Immature natural killer cell (primary cell): Measurements from ENCODE around the gene ANKRD1. TPM values are rescaled to one million over a fixed set of nuclear protein-coding genes. Genes with fewer than 3 reads are reported as not detected.

Experiments
- DNase-seq, 3 donors: peaks; one replicate each; pipeline ENCODE4 v3.0.0; 2022; ENCODE audit warnings: mixed read lengths in 1 of 3
- H3K27ac Mint-ChIP-seq, 6 donors: one replicate each; pipeline ENCODE4 v1.8.0; 2020; ENCODE audit warnings: mixed read lengths in 6 of 6, mild to moderate bottlenecking in 5 of 6, inconsistent platforms in 4 of 6, moderate library complexity in 3 of 6
- H3K27me3 Mint-ChIP-seq, 3 donors: one replicate each; pipeline ENCODE4 v1.8.0; 2020 to 2021; ENCODE audit warnings: low read depth in 3 of 3, mild to moderate bottlenecking in 3 of 3, mixed read lengths in 3 of 3, moderate library complexity in 3 of 3, inconsistent platforms in 1 of 3
- H3K36me3 Mint-ChIP-seq, 3 donors: one replicate each; pipeline ENCODE4 v1.8.0; 2020; ENCODE audit warnings: mixed read lengths in 3 of 3, inconsistent platforms in 2 of 3, mild to moderate bottlenecking in 2 of 3
- H3K4me1 Mint-ChIP-seq, 2 donors: one replicate each; pipeline ENCODE4 v1.8.0; 2020; ENCODE audit warnings: inconsistent platforms in 2 of 2, mild to moderate bottlenecking in 2 of 2, mixed read lengths in 2 of 2, moderate library complexity in 1 of 2
- H3K4me3 Mint-ChIP-seq, 5 donors: one replicate each; pipeline ENCODE4 v1.8.0; 2020; ENCODE audit warnings: mild to moderate bottlenecking in 5 of 5, mixed read lengths in 5 of 5, inconsistent platforms in 3 of 5, moderate library complexity in 3 of 5
- H3K9me3 Mint-ChIP-seq, 6 donors: one replicate each; pipeline ENCODE4 v1.8.0; 2020; ENCODE audit warnings: mild to moderate bottlenecking in 6 of 6, mixed read lengths in 6 of 6, inconsistent platforms in 4 of 6, moderate library complexity in 3 of 6
- polyA plus RNA-seq, 3 donors: library from polyadenylated mRNA; unstranded; fragments of 300-500 nt; fragmentation: Illumina TruSeq; gene quantifications; one replicate each; pipeline ENCODE4 v1.2.3, GENCODE V29; 2021

Gene ANKRD1
- not detected for polyA plus RNA-seq

GRCh38 chr10:90920986-90921666 lies at the start of gene ANKRD1:
Gene ANKRD1 (minus strand): TSS chr10:90921087. CDS start chr10:90921027, 60 bp downstream.
- H3K9me3 Mint-ChIP-seq, result no peaks in the 10 kb centered on the region
- H3K27me3 Mint-ChIP-seq, result peaks cover 3 to 12% (median 3%) of the 10 kb centered on the region in 3 donors
- no peaks in the 10 kb centered on the region for H3K4me1 Mint-ChIP-seq
- DNase-seq, result no peak
- H3K4me3 Mint-ChIP-seq, result no peak within 1 kb of the TSS
- H3K36me3 Mint-ChIP-seq, result no peaks in the 10 kb centered on the region
- no peak within 1 kb of the TSS for H3K27ac Mint-ChIP-seq

DNA sequence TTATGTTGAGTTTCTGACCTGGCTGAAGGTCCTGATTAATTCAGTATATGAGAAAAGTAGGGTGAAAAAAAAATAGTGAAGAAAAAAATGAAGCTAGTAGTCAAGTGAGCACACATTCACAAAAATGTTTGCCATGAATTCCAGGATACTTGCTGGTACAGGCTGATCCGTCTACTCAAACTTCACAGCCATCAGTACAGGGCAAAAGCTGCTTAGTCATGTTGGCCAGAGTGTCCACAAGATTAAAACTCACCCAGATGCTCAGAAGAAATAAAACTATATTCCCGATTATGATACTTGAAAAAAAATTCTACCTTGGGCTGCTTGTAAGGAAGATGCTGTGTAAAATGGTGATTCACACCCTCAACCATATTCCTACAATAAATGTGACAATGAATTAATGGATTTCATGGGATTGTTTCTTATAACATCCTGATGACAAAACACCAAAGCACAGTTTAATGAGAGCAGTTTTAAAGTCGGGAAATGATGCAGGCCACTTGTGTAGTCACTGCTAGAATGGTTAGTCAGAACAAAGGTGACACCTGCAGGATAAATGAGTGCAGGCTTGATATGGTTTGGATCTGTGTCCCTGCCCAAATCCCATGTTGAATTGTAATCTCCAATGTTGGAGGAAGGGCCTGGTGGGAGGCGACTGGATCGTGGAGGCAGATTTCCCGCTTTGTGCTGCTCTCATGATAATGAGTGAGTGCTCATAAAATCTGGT lies 49.2 kb upstream of the ANKRD1 start:
- Mint-ChIP-seq H3K9me3 (peaks cover 0 to 2% (median 0%) of the 10 kb centered on the region in 6 donors), H3K36me3 (no peaks in the 10 kb centered on the region), H3K4me3 (no peak overlapping the region), H3K27ac (no peak overlapping the region), H3K27me3 (peaks cover 3 to 10% (median 5%) of the 10 kb centered on the region in 3 donors), H3K4me1 (no peaks in the 10 kb centered on the region)
- DNase-seq, result no peak

- no peak overlapping the region for H3K27ac Mint-ChIP-seq
- peaks cover 0 to 2% (median 0%) of the 10 kb centered on the region in 6 donors for H3K9me3 Mint-ChIP-seq
- H3K4me1 Mint-ChIP-seq, result no peaks in the 10 kb centered on the region
- no peak for DNase-seq
- peaks cover 3 to 10% (median 5%) of the 10 kb centered on the region in 3 donors for H3K27me3 Mint-ChIP-seq
- no peak overlapping the region for H3K4me3 Mint-ChIP-seq
- no peaks in the 10 kb centered on the region for H3K36me3 Mint-ChIP-seq
Observed at GRCh38 chr10:90969121-90969534, 48.2 kb upstream of the ANKRD1 start.

DNA sequence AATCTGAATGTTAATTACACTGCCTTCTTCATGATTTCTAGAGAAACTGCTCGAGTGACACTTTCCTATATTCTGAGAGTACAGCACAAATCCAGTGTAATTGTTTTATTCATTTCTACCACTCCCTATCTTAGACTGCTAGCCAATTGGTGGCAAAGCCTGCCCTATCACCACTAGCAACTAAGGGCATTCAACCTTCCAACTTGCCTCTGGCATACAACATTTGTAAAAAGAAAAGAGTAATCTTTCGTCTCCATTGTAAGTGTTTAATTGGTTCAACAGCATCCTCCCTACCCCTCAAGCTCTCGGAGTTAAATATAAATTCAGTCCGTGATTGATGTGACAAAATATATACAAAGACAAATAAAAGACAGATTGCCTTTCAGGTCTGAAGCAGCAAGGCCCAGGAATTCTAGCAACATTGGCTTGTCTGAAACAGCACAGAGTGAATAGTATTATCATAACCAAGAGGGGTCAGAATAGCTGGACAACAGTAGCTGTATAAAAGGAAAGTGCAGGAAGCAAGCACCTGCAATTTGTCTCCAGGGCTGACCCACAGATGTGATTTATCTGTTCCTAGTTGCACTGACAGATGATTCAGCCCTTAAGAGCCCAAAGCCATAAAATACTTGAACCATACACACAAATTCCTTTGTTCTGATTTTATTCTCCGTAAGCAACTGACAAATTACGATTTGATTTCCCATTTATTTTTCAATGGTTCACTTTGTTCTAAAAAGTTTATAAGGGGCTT lies 47.6 kb upstream of the ANKRD1 start:
- no peak overlapping the region for H3K27ac Mint-ChIP-seq
- peaks cover 3 to 10% (median 5%) of the 10 kb centered on the region in 3 donors for H3K27me3 Mint-ChIP-seq
- no peak for DNase-seq
- no peak overlapping the region for H3K4me3 Mint-ChIP-seq
- peaks cover 0 to 3% (median 0%) of the 10 kb centered on the region in 6 donors for H3K9me3 Mint-ChIP-seq
- H3K36me3 Mint-ChIP-seq, result no peaks in the 10 kb centered on the region
- no peaks in the 10 kb centered on the region for H3K4me1 Mint-ChIP-seq

- Mint-ChIP-seq H3K4me1 (no peaks in the 10 kb centered on the region), H3K27me3 (peaks cover 2 to 12% (median 5%) of the 10 kb centered on the region in 3 donors), H3K36me3 (no peaks in the 10 kb centered on the region), H3K27ac (no peak overlapping the region), H3K9me3 (peaks cover 0 to 2% (median 0%) of the 10 kb centered on the region in 6 donors), H3K4me3 (no peak overlapping the region)
- DNase-seq, result no peak
Observed at GRCh38 chr10:90967865-90968264, 47.0 kb upstream of the ANKRD1 start.

GRCh38 chr10:90966146-90966545 lies 45.3 kb upstream of the ANKRD1 start:
- Mint-ChIP-seq H3K27me3 (peaks cover 4 to 12% (median 5%) of the 10 kb centered on the region in 3 donors), H3K27ac (no peak overlapping the region), H3K36me3 (no peaks in the 10 kb centered on the region), H3K4me1 (no peaks in the 10 kb centered on the region), H3K9me3 (peaks cover 0 to 2% (median 0%) of the 10 kb centered on the region in 6 donors), H3K4me3 (no peak overlapping the region)
- DNase-seq, result no peak

GRCh38 chr10:90965720-90966119 lies 44.8 kb upstream of the ANKRD1 start:
- no peak overlapping the region for H3K27ac Mint-ChIP-seq
- H3K4me1 Mint-ChIP-seq, result no peaks in the 10 kb centered on the region
- H3K4me3 Mint-ChIP-seq, result no peak overlapping the region
- H3K36me3 Mint-ChIP-seq, result no peaks in the 10 kb centered on the region
- peaks cover 5 to 9% (median 5%) of the 10 kb centered on the region in 3 donors for H3K27me3 Mint-ChIP-seq
- H3K9me3 Mint-ChIP-seq, result peaks cover 0 to 2% (median 0%) of the 10 kb centered on the region in 6 donors
- DNase-seq, result no peak

DNA sequence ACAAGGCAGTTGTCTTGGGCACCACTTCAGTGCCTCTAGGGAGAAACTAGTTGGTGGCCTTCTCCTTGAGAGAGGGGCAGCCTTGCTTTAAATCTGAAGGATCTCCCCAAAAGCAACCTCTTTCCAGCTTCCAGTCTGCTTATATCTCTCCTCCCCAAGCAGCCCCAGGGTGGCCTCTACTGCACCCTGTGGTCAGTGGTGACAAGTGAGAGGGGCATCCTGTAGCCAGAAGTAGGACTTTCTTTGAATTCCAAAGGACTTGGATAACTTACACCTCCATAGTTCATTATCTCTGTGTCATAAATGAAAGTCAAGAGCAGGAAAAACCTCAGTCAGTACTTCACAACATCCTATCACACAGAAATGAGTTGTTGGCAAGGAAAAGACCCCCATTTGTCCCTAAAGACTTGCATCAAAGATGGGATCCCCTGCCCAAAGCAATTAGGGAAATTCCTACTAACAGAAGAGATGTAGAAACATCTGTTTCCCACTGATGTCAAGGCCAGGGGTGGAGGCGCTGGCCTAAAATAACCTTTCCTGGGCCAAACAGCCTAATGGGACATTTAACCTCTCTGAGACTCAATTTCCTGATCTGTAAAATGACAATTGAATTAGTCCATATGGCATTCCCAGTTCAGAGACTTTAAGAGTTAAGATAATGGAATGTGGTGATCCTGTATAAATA lies 44.0 kb upstream of the ANKRD1 start:
- Mint-ChIP-seq H3K36me3 (no peaks in the 10 kb centered on the region), H3K4me1 (no peaks in the 10 kb centered on the region), H3K4me3 (no peak overlapping the region), H3K9me3 (peaks cover 0 to 2% (median 0%) of the 10 kb centered on the region in 6 donors), H3K27ac (no peak overlapping the region), H3K27me3 (peaks cover 5 to 7% (median 5%) of the 10 kb centered on the region in 3 donors)
- DNase-seq, result no peak

- DNase-seq, result no peak
- Mint-ChIP-seq H3K4me1 (no peaks in the 10 kb centered on the region), H3K27ac (no peak overlapping the region), H3K36me3 (no peaks in the 10 kb centered on the region), H3K4me3 (no peak overlapping the region), H3K9me3 (peaks cover 0 to 2% (median 0%) of the 10 kb centered on the region in 6 donors), H3K27me3 (peaks cover 5 to 7% (median 5%) of the 10 kb centered on the region in 3 donors)
Observed at GRCh38 chr10:90963331-90963730, 42.4 kb upstream of the ANKRD1 start.

GRCh38 chr10:90960355-90960814 lies 39.5 kb upstream of the ANKRD1 start:
- Mint-ChIP-seq H3K4me3 (no peak overlapping the region), H3K27me3 (peaks cover 3 to 6% (median 3%) of the 10 kb centered on the region in 3 donors), H3K4me1 (no peaks in the 10 kb centered on the region), H3K27ac (no peak overlapping the region), H3K36me3 (no peaks in the 10 kb centered on the region), H3K9me3 (peaks cover 0 to 2% (median 0%) of the 10 kb centered on the region in 6 donors)
- DNase-seq, result no peak

DNA sequence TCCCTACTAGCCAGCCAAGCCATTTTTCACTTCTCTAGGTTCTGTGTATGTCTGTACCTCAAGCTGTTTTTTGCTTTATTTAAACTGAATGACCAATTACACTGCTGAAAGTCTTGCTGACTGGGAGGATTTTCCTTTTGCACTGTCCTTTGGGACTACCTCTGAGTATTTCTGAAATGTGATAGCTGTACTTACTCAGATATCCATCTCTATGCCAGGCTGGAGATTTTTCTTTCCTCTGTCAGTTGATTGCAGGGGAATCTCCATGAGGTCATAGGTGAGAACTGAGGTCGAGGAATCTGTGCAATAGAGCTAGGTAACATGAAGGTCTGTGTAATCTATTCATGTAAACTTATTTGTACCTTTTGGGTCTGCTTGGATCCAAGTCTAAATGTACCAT lies 38.9 kb upstream of the ANKRD1 start:
- H3K9me3 Mint-ChIP-seq, result peaks cover 0 to 2% (median 0%) of the 10 kb centered on the region in 6 donors
- H3K4me1 Mint-ChIP-seq, result no peaks in the 10 kb centered on the region
- H3K27ac Mint-ChIP-seq, result no peak overlapping the region

DNA sequence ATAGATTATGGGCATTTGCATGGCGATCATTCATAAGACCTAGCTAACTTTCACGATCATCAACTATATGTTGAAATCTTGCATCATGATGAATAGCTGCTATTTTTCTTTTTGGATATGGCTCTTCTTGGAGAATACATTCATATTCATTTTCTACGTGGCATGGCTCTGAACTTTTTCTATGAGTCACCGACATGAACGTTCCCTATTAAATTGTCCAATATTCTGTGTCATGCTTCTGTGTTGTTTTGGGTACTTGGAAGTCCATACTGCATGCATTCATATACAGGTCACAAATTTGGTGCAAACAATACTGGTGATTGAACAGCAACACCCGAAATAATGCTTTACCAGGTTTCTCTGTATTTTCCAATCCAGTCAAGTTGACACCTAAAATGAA lies 37.9 kb upstream of the ANKRD1 start:
- Mint-ChIP-seq H3K9me3 (peaks cover 0 to 5% (median 0%) of the 10 kb centered on the region in 6 donors), H3K4me1 (no peaks in the 10 kb centered on the region), H3K27ac (no peak overlapping the region), H3K4me3 (no peak overlapping the region), H3K27me3 (peaks cover 3 to 7% (median 3%) of the 10 kb centered on the region in 3 donors), H3K36me3 (no peaks in the 10 kb centered on the region)
- DNase-seq, result no peak

More for the DNA sequence above, 38.9 kb upstream of the ANKRD1 start:
- H3K36me3 Mint-ChIP-seq, result no peaks in the 10 kb centered on the region
- H3K27me3 Mint-ChIP-seq, result peaks cover 3 to 7% (median 3%) of the 10 kb centered on the region in 3 donors
- H3K4me3 Mint-ChIP-seq, result no peak overlapping the region
- no peak for DNase-seq
